ENCODE measurements around the gene TTC1.
"Not testable (repeated sequence)": the region's sequence is repeated elsewhere in the genome, so short reads cannot be mapped to it uniquely, and the experiment has no call there.

The TTC1 gene

DNA sequence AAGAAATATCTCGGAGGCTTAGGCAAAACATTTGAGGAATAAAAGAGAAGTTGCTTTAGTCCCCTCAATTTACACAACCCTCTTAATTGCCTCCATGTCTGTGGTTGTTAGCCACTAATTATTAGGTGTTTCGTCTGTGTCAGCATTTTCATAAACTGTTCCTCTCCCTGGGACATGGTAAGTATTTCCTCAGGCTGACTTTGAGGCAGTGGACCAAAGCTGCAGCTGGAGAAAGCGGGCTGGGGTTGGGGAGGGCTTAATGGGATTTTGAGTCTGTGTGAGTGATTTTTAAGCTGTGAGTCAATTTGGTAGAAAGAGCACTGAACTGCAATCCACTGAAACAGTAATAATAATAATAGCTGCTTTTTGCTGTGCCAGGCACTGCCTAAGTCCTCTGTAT lies 13.0 kb upstream of the TTC1 start:
- no peak for DNase-seq (ENCODE audit: low read depth, low spot score)

- DNase-seq (ENCODE audit: low read depth, low spot score): no peak
Observed at GRCh38 chr5:160001457-160001856, 7.5 kb upstream of the TTC1 start.

- DNase-seq (ENCODE audit: low read depth, low spot score): no peak
Observed at GRCh38 chr5:160007514-160007913, 1.4 kb upstream of the TTC1 start.

DNA sequence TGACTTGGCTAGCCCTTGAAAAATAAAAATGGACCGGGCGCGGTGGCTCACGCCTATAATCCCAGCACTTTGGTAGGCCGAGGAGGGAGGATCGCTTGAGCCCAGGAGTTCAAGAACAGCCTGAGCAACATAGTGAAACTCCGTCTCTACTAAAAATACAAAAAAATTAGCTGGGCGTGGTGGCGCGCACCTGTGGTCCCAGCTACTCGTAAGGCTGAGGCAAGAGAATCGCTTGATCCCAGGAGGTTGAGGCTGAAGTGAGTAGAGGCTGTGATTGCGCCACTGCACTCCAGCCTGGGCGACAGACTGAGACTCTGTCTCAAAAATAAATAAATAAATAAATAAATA lies 436 bp upstream of the TTC1 start:
- not testable (repeated sequence) for DNase-seq (ENCODE audit: low read depth, low spot score)

GRCh38 chr5:160009591-160009989 lies 651 bp downstream of the TTC1 start:
- DNase-seq (ENCODE audit: low read depth, low spot score): no peak

GRCh38 chr5:160011471-160011870 lies 2.5 kb downstream of the TTC1 start:
- DNase-seq (ENCODE audit: low read depth, low spot score): no peak

DNA sequence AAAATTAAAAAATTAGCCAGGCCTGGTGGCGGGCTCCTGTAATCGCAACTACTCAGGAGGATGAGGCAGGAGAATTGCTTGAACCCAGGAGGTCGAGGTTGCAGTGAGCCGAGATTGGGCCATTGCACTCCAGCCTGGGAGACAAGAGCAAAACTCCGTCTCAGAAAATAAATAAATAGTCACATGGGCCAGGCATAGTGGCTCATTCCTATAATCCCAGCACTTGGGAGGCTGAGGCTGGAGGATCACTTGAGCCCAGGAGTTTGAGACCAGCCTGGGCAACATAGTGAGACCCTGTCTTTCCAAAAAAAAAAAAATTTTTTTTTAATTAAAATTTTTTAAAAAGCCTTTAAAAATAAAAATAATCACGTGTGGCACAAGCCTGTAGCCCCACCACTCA lies 5.3 kb downstream of the TTC1 start:
- DNase-seq (ENCODE audit: low read depth, low spot score): not testable (repeated sequence)

DNA sequence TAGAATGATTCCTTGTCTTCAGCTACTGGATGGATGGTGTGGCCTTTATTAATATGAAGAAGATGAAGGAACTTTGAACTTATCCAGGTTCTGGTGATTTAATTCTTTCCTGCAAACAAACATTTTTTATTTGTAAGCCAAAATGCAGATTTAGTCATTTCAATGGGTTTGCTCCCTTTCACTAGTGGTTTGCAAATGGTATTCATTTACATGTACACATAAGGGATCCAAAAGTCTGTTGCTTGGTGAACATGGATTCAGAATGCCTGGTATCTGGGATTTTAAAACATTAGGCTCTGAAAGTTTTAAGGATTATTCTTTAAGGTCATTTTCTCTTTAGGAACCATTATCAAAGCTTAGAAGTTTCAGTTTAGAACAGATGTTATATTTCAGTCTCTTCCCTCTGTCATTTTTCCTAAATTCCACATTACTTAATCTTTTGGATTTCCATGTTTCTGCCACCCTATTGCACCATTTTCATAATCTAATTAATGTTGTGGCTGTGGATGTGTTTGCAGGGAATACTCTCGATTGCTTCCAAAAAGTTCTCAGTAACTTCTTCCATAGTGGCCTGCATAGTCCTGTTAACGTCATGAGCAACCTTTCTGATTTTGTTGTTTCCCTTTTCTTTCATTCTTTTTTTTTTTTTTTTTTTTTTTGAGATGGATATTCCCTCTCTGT lies 10.1 kb downstream of the TTC1 start:
- no peak for DNase-seq (ENCODE audit: low read depth, low spot score)

DNA sequence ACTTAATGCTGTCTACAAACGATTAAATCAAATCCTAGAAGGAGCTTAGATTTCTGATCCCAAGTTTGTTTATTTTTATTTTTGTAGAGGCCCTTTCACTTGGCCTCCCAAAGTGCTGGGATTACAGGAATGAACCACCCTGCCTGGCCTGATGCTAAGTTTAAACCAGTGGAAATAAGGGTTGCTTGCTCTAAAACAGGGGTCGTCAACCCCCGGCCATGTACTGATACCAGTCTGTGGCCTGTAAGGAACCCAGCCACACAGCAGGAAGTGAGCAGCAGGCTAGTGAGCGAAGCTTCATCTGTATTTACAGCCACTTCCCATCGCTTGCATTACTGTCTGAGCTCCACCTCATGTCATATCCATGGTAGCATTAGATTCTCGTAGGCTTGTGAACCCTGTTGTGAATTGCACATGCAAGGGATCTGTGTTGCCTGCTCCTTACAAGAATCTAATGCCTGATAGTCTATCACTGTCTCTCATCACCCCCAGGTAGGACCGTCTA lies 11.4 kb downstream of the TTC1 start:
- DNase-seq (ENCODE audit: low read depth, low spot score): no peak

DNA sequence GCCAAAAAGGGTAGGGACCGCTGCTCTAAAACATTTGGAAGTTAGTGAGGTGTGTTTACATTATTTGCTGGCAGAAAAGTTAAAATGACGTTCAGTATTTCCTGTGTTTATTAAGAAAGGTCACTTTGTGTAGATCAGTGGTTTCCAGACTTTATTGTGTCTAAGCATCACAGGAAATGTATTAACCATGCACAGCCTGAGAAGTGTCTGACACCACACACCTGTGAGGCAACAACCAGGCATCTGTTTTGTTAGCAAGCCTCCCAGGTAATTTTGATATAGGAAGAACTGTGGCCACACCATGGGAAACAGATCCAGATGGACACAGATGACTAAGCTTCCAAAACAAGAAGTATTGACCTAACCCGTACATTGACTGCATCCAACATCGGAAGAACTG lies 12.0 kb downstream of the TTC1 start:
- no peak for DNase-seq (ENCODE audit: low read depth, low spot score)

GRCh38 chr5:160021831-160022446 lies 13.0 kb downstream of the TTC1 start:
- DNase-seq (ENCODE audit: low read depth, low spot score): peak; percentile 33

GRCh38 chr5:160023007-160023907 lies 14.3 kb downstream of the TTC1 start:
- no peak for DNase-seq (ENCODE audit: low read depth, low spot score)

DNA sequence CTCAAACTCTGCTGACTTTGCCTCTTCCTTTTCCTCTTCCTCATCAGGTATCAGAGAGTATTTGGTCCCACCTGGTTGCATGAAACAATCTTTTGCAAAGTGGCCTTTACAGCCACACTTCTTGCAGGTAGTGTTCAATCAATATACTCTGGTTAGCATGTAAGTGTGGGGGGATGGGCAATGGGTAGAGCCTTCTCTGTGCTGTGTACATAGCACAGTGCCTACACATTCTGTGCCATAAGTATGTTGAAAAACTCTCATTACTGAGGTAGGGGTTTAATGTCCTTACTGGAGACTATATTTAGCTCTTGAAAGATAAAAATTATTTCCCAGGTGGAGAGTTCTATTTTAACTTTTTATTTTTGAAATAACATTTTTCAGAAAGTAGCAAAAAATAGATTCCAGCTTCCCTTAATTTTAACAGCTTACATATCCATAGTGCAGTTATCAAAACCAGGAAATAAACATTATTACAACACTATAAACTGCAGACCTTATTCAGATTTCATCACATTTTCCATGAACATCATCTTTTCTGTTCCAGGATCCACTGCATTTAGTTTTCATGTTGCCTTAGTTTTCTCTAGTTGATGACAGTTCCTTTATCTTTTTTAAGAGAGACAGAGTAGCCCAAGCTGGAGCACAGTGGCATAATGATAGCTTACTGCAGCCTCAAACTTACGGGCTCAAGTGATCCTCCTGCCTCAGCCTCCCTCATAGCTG lies 15.1 kb downstream of the TTC1 start:
- no peak for DNase-seq (ENCODE audit: low read depth, low spot score)

DNA sequence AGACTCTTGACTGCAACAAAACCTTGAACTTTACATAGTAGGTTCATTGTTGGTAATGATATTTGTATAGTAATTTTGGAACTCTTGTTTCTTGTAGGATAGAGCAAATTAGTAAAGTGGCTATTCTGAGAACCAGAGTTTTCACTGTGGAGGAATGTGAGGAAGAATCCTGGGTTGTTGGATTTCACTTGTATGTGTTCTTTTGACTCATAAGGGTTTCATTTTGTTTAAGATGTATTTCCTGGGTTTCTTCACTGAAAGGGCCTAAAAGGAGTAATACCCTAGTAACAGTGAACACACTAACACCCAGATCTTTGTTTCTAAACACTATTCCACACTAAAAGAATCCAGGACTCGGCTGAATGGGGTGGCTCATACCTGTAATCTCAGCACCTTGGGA lies 20.1 kb downstream of the TTC1 start:
- DNase-seq (ENCODE audit: low read depth, low spot score): no peak

- DNase-seq (ENCODE audit: low read depth, low spot score): no peak
Observed at GRCh38 chr5:160029540-160030139, 20.7 kb downstream of the TTC1 start.

DNA sequence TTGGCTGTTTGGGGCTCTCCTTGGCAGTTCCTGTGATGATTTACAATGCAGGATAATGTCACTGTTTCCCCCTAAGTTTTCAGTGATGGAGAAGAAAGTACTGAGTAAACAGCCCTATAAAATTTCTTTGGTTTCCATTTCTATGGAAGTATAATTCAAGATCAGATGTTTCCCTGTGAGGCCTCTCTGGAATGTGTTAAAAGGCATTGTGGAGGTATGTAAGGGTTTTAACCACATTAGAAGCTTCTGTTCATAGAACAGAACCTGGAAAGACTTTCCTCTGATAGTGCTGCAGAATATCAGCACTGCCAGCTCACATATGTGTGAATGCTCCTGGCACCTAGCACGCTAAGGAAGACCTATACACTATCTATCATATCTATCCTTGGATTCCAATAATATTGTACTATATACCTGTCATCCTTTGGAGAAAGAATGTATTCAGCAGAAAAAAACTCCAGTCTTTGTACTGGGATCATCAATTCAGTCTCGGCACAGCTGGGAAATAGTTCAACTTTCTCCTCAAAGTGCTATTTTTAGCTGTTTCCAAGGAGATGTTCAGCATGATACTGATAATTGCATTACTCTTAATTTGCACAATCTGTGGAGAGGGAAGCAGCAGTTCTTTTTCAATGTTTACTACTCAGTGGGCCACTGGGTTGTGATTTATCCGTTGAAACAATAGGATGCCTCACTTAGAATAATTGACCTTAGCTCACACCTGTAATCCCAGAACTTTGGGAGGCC lies 21.9 kb downstream of the TTC1 start:
- no peak for DNase-seq (ENCODE audit: low read depth, low spot score)

GRCh38 chr5:160033546-160034252 lies 24.8 kb downstream of the TTC1 start:
- DNase-seq (ENCODE audit: low read depth, low spot score): no peak

DNA sequence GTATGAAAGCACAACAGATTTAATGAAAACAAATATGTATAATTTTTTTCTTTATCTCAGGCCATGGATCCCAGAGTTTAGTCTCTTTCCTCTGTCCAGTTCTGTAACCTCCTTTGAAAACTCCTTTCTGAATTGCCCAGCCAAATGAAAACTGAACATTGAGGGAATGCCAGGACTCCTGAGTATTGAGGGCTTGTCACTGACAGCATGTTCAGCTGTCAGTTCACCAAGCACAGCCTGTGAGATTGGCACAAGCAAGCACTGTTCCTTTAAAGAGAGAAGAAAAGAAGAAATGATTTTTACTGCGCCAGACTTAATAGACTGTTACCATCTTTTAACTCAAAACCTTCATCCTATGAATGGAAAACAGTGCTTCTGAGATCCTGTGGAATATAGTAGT lies 27.3 kb downstream of the TTC1 start:
- no peak for DNase-seq (ENCODE audit: low read depth, low spot score)

DNA sequence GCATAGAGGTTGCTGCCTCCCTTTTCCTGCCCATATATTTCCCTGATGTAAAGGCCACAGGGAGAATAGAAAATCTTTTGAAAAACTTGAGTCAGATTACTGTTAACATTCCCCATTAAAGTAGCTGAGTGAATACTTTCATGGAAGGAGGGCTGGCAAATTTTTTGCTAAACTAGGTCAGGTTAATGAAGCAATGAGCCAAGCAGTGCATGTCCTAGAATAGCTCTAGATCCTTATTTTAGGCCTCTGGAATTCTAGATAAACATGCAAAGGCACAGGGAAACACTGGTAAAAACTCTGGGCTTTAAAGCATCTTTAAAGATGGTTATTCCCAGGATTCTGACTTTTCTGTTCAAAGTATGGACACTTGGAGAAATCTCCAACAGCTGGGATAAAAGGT lies 27.9 kb downstream of the TTC1 start:
- DNase-seq (ENCODE audit: low read depth, low spot score): no peak

GRCh38 chr5:160039810-160040470 lies 31.0 kb downstream of the TTC1 start:
- no peak for DNase-seq (ENCODE audit: low read depth, low spot score)

Measured in activated CD4-positive, CD25-positive, alpha-beta regulatory T cell treated with anti-CD3 and anti-CD28 coated beads, Interleukin-2, amount 50 U/mL, for 16 hours (primary cell).